OCI-M2 (cell line): ENCODE data around the gene RECQL.
"Not testable (repeated sequence)": the region's sequence is repeated elsewhere in the genome, so short reads cannot be mapped to it uniquely, and the experiment has no call there.

Experiments
- DNase-seq: peaks from one replicate; lab custom pipeline; 2025; ENCODE audit not compliant: unreplicated experiment; lab: John Stamatoyannopoulos, UW

The RECQL gene

DNA sequence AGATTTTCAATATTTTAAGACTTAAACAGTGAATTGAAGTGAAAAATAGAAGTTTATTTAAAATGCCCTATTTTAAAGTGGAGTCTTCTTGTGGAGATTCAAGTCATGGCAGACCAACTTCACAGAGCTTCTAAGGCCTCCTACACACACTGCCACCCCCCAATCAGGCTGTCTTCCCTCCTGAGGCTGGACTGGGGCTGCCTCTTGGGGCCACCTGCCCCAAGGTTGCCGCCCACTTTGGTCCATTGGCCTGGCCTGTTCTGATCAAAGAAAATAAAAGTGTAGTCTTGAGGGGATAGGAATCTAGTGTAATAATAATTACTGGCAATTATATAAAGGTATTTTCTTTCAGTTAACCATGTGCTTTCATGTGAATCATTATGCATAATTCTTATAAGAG, 1.4 kb upstream of the RECQL start:
- DNase-seq = no peak

DNA sequence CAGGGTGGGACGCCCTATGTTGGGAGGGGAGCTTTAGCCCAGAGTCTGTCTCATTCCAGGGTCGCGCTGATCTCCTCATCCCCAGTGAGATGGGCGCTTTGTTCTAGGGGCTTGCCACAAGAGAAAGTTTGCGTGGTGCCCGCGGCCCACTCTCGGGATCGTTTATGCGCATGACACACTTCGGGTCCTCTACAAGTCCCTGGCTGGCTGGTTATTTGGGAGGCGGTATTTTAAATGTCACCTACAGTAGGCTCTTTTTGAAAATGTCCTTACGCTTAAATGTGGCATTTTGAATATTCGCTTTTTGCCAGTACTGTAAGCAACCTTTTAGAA, 695 bp upstream of the RECQL start:
- no peak for DNase-seq

DNA sequence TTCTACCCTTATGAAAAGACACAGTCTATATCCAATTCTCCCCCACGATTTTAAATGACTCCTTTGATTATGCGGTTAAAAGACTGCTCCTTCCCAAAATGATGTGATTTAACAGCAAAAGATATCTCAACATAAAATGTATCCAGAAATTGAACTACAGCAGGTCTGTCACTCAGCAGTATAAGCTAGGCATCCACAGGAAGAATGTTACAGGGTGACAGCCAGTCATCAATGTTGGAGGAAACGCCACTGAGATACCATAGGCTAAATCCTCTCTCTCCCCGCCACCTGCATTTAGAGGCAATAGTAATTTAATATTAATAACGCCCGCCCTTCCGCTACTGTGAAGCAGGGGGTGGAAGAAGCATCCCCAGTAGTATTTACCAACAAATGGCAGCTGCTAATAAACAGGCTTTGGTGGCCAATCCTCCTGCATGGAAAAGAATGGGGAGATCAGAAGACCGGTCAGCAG, 613 bp downstream of the RECQL start:
- DNase-seq = no peak

DNA sequence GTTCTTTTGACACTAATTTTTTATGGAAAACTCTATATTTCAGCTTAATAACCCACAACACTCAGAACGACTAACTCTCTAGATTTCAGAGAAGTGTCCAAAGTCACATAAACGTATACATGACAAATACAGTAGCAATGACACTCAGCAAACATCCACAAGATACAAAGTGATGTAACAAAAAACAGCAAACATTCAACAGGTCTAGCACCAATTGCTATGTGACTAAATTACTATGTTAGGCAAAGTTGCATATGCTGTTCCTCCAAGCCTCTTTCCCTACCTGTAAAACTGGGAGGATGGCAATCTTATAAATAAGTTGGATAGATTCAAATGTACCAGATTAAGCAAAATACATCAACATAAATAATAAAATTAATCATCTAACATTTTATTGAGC, 1.7 kb downstream of the RECQL start:
- no peak for DNase-seq

DNA sequence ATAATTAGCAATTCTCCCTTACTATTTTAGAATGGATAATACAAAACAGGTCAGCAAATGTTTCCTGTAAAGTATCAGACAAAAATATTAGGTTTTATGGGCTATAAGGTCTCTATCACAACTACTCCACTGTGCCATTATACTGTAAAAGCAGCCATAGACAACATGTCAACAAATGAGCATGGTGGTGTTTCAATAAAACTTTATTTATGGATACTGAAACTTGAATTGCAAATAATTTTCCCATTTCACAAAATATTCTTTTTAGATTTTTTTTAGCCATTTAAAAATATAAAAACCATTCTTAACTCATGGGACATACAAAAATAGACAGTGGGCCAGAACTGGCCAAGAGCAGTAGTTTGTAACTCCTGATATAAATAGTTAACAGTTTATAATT, 15.4 kb downstream of the RECQL start:
- no peak for DNase-seq

DNA sequence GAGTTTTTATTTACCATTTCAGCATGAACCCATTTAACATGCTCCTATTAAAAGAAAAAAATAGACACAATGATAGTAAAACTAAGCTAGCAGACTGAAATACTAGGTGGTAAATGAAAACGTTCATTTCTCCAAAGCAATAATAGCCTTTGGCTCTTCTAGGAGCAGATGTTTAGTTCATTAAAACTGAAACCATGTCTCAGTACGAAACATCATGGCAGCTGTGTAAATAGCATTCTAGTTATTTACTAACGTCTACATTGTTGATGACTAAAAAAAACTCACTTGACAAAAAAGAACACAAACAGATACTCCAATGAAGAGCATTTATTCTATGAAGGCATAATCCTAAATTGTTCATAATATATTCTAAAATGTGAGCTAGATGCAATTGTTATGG, 17.9 kb downstream of the RECQL start:
- DNase-seq = no peak

DNA sequence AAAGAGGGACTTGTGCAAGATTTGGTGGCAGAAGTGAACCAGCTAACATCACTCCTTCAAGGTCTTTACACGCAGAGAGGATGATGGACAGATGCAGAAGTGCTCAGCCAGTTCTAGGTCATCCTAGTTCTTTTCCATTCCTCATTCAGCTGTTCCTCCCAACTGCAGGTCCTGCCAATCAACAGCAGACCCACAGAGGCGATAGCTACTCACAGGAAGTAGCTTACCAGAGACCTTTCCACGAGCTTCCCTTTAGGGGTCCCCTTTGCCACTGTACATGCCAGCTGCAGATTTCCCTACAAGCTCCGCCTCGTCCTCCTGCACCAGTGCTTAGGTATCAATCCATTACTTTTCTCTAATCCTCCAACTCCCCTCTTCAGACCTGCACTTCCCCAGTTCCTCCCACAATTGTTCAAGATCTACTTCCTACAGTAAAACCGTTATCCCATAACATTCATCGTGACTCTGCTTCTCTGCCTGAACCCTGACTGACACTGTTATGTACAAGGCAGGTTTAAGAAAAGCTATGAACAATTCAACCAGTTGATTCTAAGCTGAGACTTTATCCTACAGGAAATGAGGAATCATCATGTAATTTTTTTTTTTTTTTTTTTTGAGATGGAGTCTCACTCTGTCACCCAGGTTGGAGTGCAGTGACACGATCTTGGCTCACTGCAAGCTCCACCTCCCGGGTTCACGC, 22.5 kb downstream of the RECQL start:
- DNase-seq = no peak

DNA sequence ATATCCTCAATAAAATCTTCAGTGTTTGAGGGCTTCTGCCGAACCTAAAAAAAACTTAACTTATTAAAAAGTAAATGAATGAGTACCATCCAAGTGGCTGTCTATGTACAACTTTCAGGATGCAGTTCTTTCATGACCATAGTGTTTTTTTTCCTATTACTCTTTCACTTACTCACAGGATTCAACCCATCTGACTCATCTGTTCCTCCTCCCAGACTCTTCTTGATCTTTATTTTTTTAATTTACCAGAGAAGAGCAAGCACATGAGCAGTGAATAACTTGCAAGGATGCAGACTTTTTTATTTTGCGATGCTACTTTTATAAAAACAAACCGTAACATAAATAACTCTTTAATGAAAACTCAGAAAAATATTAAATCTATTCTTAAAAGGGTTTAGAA, 24.5 kb downstream of the RECQL start:
- DNase-seq = no peak

DNA sequence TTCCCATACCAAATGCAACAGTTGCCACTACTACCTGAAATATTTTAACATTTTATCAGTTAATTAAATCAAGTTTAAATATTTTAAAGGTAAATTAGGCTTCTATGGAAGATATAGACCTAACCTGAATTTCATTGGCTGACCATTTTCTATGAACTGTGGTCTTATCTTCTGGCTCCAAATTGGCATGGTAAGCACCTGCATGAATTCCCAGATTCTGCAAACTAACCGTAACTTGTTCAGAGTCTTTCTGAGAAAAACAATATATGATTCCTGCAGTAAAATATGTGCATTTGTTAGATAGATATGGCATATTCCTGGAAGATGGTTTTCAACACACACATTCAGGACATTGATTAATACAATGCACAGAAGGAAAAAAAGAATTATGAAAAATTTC, 25.9 kb downstream of the RECQL start:
- no peak for DNase-seq

DNA sequence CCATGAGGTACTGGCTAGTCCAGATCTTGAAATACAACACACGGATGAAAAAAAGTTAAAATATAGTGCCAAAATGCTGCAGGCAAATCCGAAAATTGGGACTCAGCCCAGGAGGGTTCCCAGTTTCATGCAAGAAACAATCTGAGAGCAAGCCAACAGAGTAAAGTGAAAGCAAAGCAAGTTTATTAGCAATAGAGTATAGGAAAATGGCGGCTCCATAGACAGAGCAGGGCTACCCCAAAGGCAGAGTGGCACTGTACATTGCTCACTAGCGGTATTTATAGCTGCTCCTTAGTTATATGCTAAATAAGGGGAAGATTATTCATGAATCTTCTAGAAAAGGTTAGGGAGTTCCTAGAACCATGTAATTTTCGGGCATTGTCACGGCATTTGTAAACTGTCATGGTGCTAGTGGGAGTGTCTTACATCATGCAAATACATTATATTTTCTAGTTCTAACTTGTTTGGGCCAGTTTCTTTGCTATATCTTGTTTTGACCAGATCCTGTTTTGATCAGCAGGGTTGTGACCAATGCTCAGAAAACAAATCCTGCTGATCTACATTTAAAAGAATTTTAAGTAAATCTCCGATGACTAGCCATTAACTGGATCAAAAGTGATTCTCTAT, 29.1 kb downstream of the RECQL start:
- DNase-seq = no peak

DNA sequence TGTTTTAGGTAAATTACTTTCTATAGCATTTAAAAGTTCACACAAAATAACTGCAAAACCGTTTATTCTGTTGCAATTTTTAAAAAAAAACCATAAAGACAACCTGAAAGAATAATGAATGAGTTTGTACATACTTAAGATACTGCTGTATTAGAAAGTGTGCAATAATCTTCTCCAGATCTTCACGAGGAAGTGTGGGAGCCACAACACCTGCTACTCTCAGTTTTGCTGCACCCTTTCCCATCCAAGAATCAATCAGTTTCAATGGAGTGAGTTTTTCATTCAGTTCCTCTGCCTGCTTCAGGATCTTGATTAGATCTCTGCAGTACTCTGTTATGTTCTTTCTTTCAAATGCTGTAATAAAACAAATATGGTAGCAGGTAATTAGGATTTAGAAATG, 30.1 kb downstream of the RECQL start:
- no peak for DNase-seq

DNA sequence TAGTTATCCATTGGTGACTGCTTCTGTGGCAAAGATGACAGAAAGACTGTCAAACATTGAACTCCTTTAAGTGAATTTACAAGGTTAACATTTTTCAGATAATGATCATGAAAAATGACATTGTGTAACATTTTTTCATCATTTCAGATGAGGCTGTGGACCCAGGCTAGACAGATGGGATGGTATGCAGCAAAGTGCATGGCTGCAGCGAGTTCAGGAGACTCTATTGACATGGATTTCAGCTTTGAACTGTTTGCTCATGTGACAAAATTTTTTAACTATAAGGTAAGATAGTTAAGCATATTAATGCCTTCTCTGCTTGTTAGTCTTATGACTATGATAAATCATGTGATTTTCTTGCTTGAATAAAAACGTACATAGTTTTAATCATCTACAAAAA, 34.1 kb downstream of the RECQL start:
- not testable (repeated sequence) for DNase-seq

DNA sequence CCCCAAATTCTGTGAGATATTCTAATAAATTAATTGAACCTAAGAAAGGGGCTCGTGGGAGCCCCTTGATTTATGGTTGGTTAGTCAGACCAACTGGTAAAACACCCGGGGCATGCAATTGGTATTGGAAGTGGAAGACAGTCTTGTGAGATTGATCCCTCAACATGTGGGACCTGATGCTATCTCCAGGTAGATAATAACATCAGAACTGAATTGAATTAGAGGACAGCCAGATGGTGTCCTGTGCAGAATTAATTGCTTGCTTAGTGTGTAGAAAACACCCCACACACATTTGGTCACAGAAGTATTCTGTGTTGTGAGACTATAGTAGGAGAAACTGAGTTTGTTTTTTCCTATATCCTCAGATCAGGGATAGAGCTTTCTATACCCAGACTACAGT, 42.0 kb downstream of the RECQL start:
- DNase-seq = no peak

DNA sequence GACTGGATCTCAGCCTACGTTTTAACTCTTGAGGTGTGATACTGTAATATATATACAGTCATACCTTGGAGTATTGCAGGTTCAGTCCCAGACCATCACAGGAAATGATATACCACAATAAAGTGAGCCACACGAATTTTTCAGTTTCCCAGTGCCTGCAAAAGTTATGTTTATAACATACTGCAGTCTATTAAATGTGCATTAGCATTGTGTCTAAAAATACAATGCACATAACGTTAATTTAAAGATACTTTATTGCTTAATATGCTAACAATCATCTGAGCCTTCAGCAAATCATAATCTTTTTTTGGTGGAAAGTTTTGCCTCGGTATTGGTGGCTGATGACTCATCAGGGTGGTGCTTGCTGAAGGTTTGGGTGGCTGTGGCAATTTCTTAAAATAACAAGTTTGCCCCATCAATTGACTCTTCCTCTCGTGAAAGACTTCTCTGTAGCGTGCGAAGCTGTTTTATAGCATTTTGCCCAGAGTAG, 45.1 kb downstream of the RECQL start:
- no peak for DNase-seq

DNA sequence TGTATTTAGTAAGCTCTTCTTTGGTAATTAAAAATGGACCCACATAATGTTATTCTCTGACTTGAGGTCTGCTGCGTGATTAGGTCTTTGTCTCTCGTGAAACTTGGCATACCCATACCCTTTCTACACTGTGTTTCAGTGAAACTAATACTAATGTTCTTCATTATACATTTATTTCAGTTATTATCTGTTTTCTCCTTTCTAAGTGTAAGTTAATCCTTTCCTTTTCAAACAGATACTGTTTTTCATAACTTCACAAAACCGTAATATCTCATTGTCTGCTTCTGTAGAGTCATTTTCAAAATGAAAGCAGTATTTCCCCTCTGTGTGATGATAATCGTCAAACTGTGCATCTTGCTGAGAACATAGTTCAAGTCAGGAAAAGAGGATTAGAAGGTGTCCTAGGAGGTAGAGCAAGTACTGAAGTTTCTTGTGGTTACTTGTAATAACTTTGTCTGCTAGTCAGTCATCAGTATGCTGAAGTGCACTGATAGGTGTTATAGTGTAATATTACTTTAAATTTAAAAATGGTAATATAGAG, 48.1 kb downstream of the RECQL start:
- DNase-seq = no peak

DNA sequence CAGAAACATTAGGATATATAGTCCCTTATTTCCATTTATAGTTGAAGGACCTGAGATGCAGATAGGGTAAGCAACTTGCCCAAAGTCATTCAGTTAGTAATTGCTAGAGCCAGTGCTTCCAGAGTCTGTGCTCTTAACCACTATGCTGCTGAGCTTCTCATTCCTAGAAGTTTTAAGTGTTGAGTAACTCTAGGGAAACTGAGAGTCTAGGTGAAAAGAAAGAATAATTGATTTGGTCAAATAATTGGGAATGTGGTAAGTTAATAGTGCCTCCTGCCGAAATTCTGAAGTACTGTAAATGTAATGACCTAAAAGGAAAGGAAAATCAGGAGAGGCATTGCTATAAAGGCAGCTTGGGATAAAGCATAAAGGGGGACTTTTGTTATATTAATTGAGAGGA, 49.9 kb downstream of the RECQL start:
- DNase-seq = no peak

DNA sequence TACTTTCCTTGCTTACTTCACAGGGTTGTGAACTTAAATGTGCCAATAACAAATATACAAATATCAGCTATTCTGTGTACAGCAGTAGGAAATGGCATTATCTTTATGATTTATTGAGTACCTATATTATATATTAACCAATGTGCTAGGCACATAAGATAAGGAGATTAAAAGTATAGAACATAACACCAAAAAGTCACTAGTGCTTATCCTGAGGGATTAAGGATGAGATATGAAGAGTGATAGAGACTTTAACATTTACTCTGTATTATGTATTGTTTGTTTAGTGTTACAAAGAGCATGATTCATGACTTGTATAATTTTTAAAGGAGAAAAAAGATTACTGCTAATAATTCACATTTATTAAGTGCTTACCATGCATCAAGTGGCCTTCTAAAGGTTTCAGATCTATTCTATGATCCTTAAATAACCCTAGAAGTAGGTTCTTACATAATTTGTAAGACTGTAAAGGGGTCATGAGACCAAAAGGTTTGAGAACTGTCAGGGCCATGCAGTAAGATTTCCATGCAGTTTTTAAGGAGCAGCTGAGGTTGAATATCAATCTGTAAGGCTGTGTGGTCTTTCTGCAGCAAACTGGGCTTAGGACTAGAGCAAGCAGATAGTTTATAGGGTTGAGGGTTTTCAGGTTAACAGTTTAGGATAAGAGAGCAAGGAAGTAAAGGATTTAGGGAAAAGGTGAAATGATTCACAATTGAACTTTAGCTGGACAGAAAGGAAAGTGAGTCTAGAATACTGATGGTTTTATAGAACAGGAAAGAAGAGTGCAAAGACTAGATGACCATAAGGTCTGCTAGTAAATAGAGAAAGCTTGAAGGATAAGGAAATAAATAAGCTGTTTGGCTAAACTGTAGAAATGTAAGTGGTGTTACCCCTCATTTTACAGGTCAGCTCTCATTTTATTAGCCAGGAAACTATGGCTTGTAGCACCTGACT, 57.0 kb downstream of the RECQL start:
- DNase-seq = no peak

DNA sequence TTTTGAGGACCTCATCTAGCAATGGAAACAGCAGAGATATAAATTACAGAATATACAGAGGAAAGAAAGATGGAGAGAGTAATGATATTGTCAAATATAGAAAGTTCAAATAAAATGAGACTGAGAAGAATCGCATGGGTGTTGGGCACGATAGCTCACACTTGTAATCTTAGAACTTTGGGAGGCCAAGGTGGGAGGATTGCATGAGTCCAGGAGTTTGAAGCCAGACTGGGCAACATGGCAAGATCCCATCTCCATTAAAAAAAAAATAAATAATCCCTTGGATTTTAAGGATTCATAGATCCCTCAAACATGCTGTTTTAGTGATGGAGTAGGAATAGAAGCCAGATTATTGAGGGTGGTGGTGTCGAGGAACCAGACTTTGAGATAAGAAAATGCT, 62.1 kb downstream of the RECQL start:
- DNase-seq = no peak

DNA sequence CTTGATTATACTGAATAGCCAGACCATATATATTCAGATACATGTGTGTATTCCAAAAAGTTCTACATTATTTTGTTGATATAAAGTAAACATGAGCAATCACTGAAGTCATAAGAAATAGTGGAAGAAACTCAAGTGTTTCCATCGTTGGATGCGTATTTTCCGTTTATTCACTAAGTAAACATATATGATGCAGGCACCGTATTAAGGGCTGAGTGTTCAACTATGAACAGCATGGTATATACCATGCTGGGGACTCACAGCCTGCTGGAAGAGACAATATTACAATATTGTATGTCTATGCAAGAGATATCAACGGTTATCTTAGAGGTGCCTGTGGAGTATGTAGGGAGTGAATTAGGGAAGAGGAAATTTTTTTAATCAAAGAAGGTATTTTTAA, 62.8 kb downstream of the RECQL start:
- no peak for DNase-seq

DNA sequence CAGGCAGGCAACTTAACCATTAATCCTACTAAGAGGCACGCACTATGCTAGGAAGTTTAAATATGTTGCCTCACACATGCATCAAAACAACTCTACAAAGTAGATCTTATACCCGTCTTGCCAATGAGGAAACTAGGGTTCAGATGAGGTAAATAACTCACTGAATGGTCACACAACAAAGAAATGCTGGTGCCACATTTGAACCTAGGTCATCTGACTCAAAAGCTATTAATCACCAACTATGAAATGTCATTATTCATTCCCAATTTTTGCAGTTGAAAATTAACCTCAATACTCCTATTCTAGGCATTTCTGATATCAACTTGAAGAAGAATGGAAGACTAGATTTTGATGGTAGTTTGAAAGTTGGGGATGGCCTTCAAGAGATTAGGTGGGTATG, 66.7 kb downstream of the RECQL start:
- DNase-seq = no peak

DNA sequence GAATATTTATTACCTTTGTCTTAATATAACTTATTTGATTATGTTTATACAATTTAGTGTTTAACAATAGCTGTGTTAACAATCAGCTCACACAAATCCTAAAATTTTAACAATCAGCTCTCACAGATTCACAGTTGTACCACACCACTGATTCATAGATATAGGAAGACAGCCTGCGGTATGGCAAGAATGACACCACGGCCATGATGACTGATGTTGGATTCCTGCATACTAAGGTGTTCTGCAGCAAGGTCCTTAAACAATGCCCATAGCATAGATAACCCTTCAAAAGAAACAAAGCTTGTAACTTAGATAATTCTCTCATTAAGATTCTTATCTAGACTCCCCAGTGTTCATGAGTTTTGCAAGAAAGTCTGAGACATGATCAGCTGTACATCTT, 67.9 kb downstream of the RECQL start:
- no peak for DNase-seq

DNA sequence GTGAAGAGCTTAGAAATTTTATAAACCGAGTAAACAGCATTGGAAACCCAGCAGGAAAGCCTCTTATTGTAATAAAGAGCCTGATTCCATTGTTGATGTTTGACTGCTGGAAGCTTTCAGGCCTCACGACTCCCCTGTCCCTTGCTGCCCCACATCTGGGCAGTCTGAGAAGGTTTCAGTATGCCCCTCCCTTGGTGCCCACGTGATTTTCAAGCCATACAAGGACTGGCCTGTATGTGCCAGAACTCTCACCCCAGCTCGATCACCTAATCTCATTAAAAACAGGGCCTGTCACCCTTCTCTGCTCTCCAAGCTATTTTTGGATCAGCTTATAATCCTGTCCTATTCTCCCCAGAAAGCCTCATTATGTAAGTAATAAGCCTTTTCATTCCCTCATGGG, 71.4 kb downstream of the RECQL start:
- no peak for DNase-seq
